Smooth muscle cell (in vitro differentiated cells): ENCODE measurements around the gene FCGR3A. TPM values are rescaled to one million over a fixed set of nuclear protein-coding genes. Genes with fewer than 3 reads are reported as not detected.
A peak's percentile ranks its signal among the peaks of the same experiment; 100 is the strongest.

ENCODE experiments used
- DNase-seq: peaks from one replicate; lab custom pipeline; 2025; ENCODE audit not compliant: unreplicated experiment; lab: John Stamatoyannopoulos, UW
- H2AFZ ChIP-seq: fragments of 200-600 bp; sonication (generic); 2 replicates; pipeline ENCODE4 v1.6.0; 2016; ENCODE audit warnings: antibody characterized with exemption, low read depth, mild to moderate bottlenecking
- H3F3A ChIP-seq: fragments of 200-600 bp; sonication (generic); 2 replicates; pipeline ENCODE4 v1.6.0; 2017; ENCODE audit warnings: antibody characterized with exemption, low read depth
- H3K27ac ChIP-seq: fragments of 200-600 bp; sonication (generic); 2 replicates; pipeline ENCODE4 v1.5.1; 2016; ENCODE audit warnings: low read depth, mild to moderate bottlenecking
- H3K27me3 ChIP-seq: fragments of 200-600 bp; sonication (generic); 2 replicates; pipeline ENCODE4 v1.6.1; 2016; ENCODE audit warnings: low read depth, mild to moderate bottlenecking
- H3K36me3 ChIP-seq: fragments of 200-600 bp; sonication (generic); 2 replicates; pipeline ENCODE4 v1.5.1; 2016; ENCODE audit warnings: low read depth
- H3K4me1 ChIP-seq: fragments of 200-600 bp; sonication (generic); 2 replicates; pipeline ENCODE4 v1.5.1; 2016; ENCODE audit warnings: low read depth
- H3K4me2 ChIP-seq: fragments of 200-600 bp; sonication (generic); 2 replicates; pipeline ENCODE4 v1.6.0; 2016; ENCODE audit warnings: mild to moderate bottlenecking
- H3K4me3 ChIP-seq: fragments of 200-600 bp; sonication (generic); 2 replicates; pipeline ENCODE4 v1.5.1; 2016; ENCODE audit warnings: mild to moderate bottlenecking
- H3K79me2 ChIP-seq: fragments of 200-600 bp; sonication (generic); 2 replicates; pipeline ENCODE4 v1.6.0; 2016; ENCODE audit warnings: low read depth, mild to moderate bottlenecking
- H3K9ac ChIP-seq: fragments of 200-600 bp; sonication (generic); 2 replicates; pipeline ENCODE4 v1.6.0; 2016; ENCODE audit warnings: low read depth
- H3K9me3 ChIP-seq: fragments of 200-600 bp; sonication (generic); replicated peaks from 2 replicates; pipeline ENCODE4 v1.5.1; 2016; ENCODE audit warnings: low read depth
- H4K20me1 ChIP-seq: fragments of 200-600 bp; sonication (generic); 2 replicates; pipeline ENCODE4 v1.6.0; 2016; ENCODE audit warnings: low read depth
- CTCF ChIP-seq: fragments of 200-600 bp; sonication (generic); IDR thresholded peaks from 2 replicates; pipeline ENCODE4 v1.5.1; 2017; ENCODE audit warnings: borderline replicate concordance, mild to moderate bottlenecking, antibody characterized with exemption; ENCODE audit not compliant: insufficient read depth, poor library complexity, severe bottlenecking
- WGBS: methylation state at CpG from one replicate; pipeline ENCODE4 v1.1.7; 2016; ENCODE audit warnings: low lambda C conversion rate; 5-methylcytosine and 5-hydroxymethylcytosine counted together
- polyA plus RNA-seq: library from polyadenylated mRNA; unstranded; fragments of >200 nt; fragmentation: Nextera tagmentation; extraction: Ambion mirVana; gene quantifications from 2 replicates; pipeline ENCODE4 v1.2.1, GENCODE V29; 2016
- total RNA-seq: library from RNA; depleted of rRNA; stranded (reverse); fragments of >200 nt; gene quantifications from 2 replicates; pipeline ENCODE4 v1.2.3, GENCODE V29; 2014

FCGR3A gene
- total and polyA plus RNA-seq, 2 experiments from 2014 or later: 0.09 TPM; not detected in 1

DNA sequence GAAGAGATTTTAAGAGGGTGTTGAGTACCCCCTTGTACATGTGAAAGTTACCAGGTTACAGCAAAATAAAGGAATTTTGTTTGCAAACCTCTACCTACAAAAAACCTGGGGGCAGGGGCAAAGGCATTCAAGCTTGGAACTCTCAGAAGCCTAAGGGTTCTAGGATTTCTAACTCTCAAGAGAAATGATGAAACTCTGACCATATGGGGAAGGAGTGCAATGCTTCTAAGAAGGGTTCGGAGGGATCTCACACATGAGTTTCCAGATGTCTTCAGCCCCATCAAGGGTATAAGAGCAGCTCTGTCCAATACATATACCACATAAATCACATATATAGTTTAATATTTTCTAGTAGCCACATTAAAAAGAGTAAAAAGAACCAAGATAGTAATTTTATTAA lies 51.7 kb downstream of the FCGR3A start:
- peaks cover 7% of the 10 kb centered on the region for H3K4me1 ChIP-seq
- no peak overlapping the region for H3K27ac ChIP-seq
- H3K36me3 ChIP-seq: no peaks in the 10 kb centered on the region
- WGBS: 94% methylated on average over 1 of the region's 1 CpG
- no peak overlapping the region for H3K9ac ChIP-seq
- DNase-seq: no peak
- H3F3A ChIP-seq: peaks cover 6% of the 10 kb centered on the region
- H2AFZ ChIP-seq: no peak overlapping the region
- H4K20me1 ChIP-seq: no peaks in the 10 kb centered on the region
- H3K9me3 ChIP-seq: no peaks in the 10 kb centered on the region
- no peak for TF ChIP-seq CTCF
- no peaks in the 10 kb centered on the region for H3K79me2 ChIP-seq
- no peak overlapping the region for H3K4me2 ChIP-seq
- no peak overlapping the region for H3K4me3 ChIP-seq
- peaks cover 11% of the 10 kb centered on the region for H3K27me3 ChIP-seq

DNA sequence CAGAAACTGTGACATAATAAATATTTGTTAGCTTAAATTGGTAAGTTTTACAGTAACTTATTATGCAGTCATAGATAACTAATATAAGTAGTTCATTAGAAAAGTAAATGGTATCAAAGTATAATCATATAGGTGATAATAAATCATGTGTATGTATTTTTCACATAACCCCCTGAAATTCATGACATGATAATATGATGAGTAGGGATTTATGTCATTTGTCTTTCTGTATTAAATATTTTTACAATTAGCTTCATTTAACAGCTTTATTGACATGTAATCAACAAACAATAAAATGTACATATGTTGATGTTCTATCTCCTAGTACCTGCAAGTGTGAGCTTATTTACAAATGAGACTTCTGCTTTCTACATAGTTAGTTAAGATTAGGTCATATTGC lies 54.1 kb downstream of the FCGR3A start:
- no peak overlapping the region for H3K9ac ChIP-seq
- H3K27ac ChIP-seq: no peak overlapping the region
- TF ChIP-seq CTCF: no peak
- H3K4me2 ChIP-seq: no peak overlapping the region
- H3K4me1 ChIP-seq: no peaks in the 10 kb centered on the region
- H3K36me3 ChIP-seq: no peaks in the 10 kb centered on the region
- H3F3A ChIP-seq: peaks cover 6% of the 10 kb centered on the region
- H3K79me2 ChIP-seq: no peaks in the 10 kb centered on the region
- DNase-seq: no peak
- peaks cover 18% of the 10 kb centered on the region for H3K27me3 ChIP-seq
- H4K20me1 ChIP-seq: no peaks in the 10 kb centered on the region
- no peak overlapping the region for H3K4me3 ChIP-seq
- H2AFZ ChIP-seq: no peak overlapping the region
- no peaks in the 10 kb centered on the region for H3K9me3 ChIP-seq

- 29% methylated on average over 3 of the region's 3 CpGs for WGBS
- Histone ChIP-seq H3K9ac (no peak overlapping the region), H3K27ac (no peak overlapping the region)
These were observed 55.4 kb downstream of the FCGR3A start for GRCh38 chr1:161494091-161494735.

More at GRCh38 chr1:161494091-161494735, 55.4 kb downstream of the FCGR3A start:
- Histone ChIP-seq H3F3A (peaks cover 6% of the 10 kb centered on the region), H3K79me2 (no peaks in the 10 kb centered on the region), H3K4me1 (no peaks in the 10 kb centered on the region), H3K27me3 (peaks cover 31% of the 10 kb centered on the region), H3K36me3 (no peaks in the 10 kb centered on the region), H3K9me3 (no peaks in the 10 kb centered on the region), H2AFZ (no peak overlapping the region), H3K4me3 (no peak overlapping the region), H3K4me2 (peak overlapping the region; percentile 37), H4K20me1 (no peaks in the 10 kb centered on the region)
- TF ChIP-seq CTCF: no peak
- DNase-seq: no peak
